Bronchial epithelial cell (primary cell): ENCODE results near the gene CXorf66. TPM values are rescaled to one million over a fixed set of nuclear protein-coding genes. Genes with fewer than 3 reads are reported as not detected.
"Not testable (repeated sequence)": the region's sequence is repeated elsewhere in the genome, so short reads cannot be mapped to it uniquely, and the experiment has no call there.

Experiments used
- DNase-seq: peaks from one replicate; pipeline ENCODE4 v3.0.0-alpha.2; 2010; ENCODE audit warnings: low read depth
- FAIRE-seq: peaks from 2 replicates; lab custom pipeline; 2011; peaks lifted over from hg19 to GRCh38; lab: Jason Lieb, UNC
- H3K27me3 ChIP-seq: 2 replicates; pipeline ENCODE4 v1.5.1; 2011; ENCODE audit warnings: low read length; ENCODE audit not compliant: control insufficient read depth, insufficient read depth
- H3K36me3 ChIP-seq: 2 replicates; pipeline ENCODE4 v1.5.1; 2011; ENCODE audit warnings: low read length; ENCODE audit not compliant: control insufficient read depth, insufficient read depth
- H3K4me3 ChIP-seq: 2 replicates; pipeline ENCODE4 v1.5.1; 2011; ENCODE audit warnings: mild to moderate bottlenecking, low read depth, low read length, control low read depth
- CTCF ChIP-seq: IDR thresholded peaks from 2 replicates; pipeline ENCODE4 v1.5.1; 2011; ENCODE audit warnings: mild to moderate bottlenecking, moderate library complexity, low read length, control low read depth, inconsistent platforms; ENCODE audit not compliant: insufficient read depth, severe bottlenecking
- total RNA-seq: library from RNA; depleted of rRNA; stranded (reverse); fragments of >200 nt; gene quantifications from 2 replicates; pipeline ENCODE4 v1.2.1, GENCODE V29; 2014

Gene CXorf66
- total RNA-seq, 1 donor from 2014 or later: not detected

DNA sequence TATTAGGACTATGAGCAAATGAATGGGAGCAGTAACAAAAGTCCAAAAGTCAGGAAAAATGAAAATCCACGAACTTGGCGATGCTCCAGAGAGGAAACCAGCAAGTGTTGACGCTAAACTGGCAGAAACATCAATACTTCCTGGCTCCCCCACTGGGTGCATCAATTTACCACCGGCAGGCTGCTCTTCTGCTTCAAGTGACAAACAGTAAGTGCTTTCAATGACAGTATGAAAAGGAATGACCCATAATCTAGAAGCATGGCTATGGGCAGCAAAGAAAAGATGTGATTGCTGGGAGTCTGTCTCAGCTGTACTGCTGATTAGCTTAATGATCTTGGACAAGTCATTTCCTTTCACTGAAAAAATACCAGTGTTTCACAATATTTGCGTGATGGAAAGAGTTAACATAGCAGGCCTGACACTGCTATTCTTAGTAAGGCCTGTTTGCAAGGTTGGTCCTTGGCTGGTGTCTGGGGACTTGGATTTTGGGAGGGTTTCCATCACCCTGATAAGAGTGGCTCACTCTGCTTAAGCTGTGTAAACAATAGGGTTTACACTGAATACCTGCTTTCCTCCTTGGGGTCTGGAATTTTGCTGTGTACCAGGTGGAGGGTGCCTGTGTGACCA lies 41.1 kb downstream of the CXorf66 start:
- no peak for FAIRE-seq
- no peaks in the 10 kb centered on the region for H3K27me3 ChIP-seq
- TF ChIP-seq CTCF: no peak

DNA sequence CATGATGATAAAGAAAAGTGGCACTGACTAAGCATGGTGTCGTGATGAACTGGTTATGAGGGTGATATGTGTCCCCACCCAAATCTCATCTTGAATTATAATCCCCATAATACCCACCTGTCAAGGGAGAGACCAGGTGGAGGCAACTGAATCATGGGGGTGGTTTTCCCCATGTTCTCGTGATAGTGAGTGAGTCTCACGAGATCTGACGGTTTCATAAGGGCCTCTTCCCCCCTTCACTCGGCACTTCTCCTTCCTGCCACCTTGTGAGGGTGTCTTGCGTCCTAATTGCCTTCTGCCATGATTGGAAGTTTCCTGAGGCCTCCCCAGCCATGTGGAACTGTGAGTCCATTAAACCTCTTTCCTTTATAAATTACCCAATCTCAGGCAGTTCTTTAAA lies 44.2 kb downstream of the CXorf66 start:
- not testable (repeated sequence) for H3K36me3 ChIP-seq, DNase-seq, H3K4me3 ChIP-seq, FAIRE-seq, H3K27me3 ChIP-seq

More for the DNA sequence above, 41.1 kb downstream of the CXorf66 start:
- H3K36me3 ChIP-seq: no peaks in the 10 kb centered on the region
- no peak for DNase-seq
- H3K4me3 ChIP-seq: no peak overlapping the region

DNA sequence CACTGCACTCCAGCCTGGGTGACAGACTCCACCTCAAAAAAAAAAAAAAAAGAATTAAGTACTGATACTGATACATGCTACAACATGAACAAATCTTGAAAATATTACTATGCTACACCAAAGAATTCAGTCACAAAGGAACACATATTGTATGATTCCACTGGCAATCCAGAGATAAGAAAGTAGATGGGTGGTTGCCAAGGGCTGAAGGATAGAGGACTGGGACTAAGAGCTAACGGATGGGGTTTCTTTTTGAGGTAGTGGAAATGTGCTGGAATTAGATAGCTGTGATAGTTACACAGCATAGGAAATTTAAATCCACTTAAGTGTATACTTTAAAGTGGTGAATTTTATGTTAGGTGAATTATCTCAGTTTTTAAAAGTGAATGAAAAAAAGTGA lies 45.0 kb downstream of the CXorf66 start:
- FAIRE-seq (no peak), DNase-seq (no peak)
- no peak overlapping the region for H3K4me3 ChIP-seq
- no peak for TF ChIP-seq CTCF
- H3K27me3 ChIP-seq: no peaks in the 10 kb centered on the region
- no peaks in the 10 kb centered on the region for H3K36me3 ChIP-seq

DNA sequence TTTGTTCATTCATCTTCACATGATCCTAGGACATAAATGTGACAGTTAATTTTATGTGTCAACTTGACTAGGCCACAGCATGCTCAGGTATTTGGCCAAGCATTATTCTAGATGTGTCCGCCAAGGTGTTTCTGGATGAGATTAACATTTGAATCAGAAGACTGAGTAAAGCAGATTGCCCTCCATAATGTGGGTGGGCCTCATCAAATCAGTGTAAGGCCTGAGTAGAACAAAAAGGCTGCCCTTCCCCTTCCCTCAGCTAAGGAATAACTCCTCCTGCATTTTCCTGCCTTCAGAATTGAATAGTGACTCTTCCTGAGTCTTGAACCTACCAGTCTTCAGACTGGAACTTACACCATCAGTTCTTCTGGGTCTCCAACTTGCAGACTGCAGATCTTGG lies 50.9 kb downstream of the CXorf66 start:
- Histone ChIP-seq H3K4me3 (no peak overlapping the region), H3K36me3 (no peaks in the 10 kb centered on the region), H3K27me3 (no peaks in the 10 kb centered on the region)
- FAIRE-seq: no peak
- TF ChIP-seq CTCF: no peak
- no peak for DNase-seq

DNA sequence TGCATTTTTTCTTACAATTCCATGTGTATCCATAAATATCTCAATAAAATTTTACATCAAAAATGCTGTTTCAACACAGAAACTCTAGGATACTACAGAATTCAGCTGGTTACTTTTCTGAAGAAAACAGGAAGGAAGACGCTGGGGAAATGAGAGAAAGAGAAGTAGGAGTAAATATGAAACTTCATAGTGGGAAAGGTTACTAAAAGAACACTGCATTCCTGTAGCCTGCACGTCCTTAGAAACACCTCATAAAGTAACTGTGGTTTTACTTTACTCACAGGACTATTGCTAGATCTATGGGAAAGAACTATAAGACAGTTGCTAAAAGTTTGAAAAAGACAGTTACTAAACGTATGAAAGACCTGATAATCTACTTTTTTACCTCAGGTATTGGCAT lies 55.6 kb downstream of the CXorf66 start:
- no peaks in the 10 kb centered on the region for H3K36me3 ChIP-seq
- FAIRE-seq (no peak), DNase-seq (no peak)
- TF ChIP-seq CTCF: no peak
- H3K4me3 ChIP-seq: no peak overlapping the region
- H3K27me3 ChIP-seq: no peaks in the 10 kb centered on the region

DNA sequence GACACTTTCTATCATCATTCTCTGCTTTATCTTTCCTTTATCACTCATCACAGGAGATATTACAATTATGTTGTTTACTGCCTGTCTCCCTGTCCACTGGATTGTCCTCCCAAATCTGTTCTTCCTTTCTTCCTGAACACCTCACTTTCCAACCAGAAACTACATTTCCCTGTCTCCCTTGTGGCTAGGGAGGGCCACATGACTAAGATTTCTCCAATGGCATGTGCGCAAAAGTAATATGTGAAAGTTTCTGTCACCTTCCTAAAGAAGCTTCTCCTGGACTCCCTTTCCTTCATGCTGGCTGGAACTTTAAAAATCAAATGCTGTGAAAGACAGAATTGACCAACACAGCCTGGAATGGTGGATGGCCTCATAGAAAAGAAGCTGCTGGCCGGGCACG lies 58.2 kb downstream of the CXorf66 start:
- Histone ChIP-seq H3K27me3 (no peaks in the 10 kb centered on the region), H3K4me3 (no peak overlapping the region), H3K36me3 (no peaks in the 10 kb centered on the region)
- DNase-seq (no peak), FAIRE-seq (no peak)
- no peak for TF ChIP-seq CTCF
